GM12874 (cell line): ENCODE results near the gene MMD.

Experiments
- CTCF ChIP-seq: IDR thresholded peaks from 2 replicates; pipeline ENCODE4 v1.5.1; 2011; ENCODE audit warnings: low read depth, mild to moderate bottlenecking, control low read depth, low read length, moderate library complexity; ENCODE audit not compliant: insufficient read depth

The MMD gene

GRCh38 chr17:55442462-55442861 is 20.8 kb upstream of the MMD start:
- no peak for TF ChIP-seq CTCF

- TF ChIP-seq CTCF: no peak
Observed at GRCh38 chr17:55441544-55441943, 19.9 kb upstream of the MMD start.

GRCh38 chr17:55440391-55440790 is 18.8 kb upstream of the MMD start:
- no peak for TF ChIP-seq CTCF

- TF ChIP-seq CTCF: no peak
Observed at GRCh38 chr17:55437159-55437605, 15.5 kb upstream of the MMD start.

- no peak for TF ChIP-seq CTCF
Observed at GRCh38 chr17:55436224-55437158, 14.9 kb upstream of the MMD start.

- no peak for TF ChIP-seq CTCF
Observed at GRCh38 chr17:55435408-55435807, 13.8 kb upstream of the MMD start.

- no peak for TF ChIP-seq CTCF
Observed at GRCh38 chr17:55434721-55435120, 13.1 kb upstream of the MMD start.
